Amygdala (tissue), 56 donors: ENCODE data around the gene SEMA4B.
A peak's percentile ranks its signal among the peaks of the same experiment; 100 is the strongest.
"Not testable (repeated sequence)": the region's sequence is repeated elsewhere in the genome, so short reads cannot be mapped to it uniquely, and the experiment has no call there.

Experiments
- DNase-seq, 56 donors: peaks; one replicate each; lab custom pipeline; 2025; lab: John Stamatoyannopoulos, UW

The SEMA4B gene

DNA sequence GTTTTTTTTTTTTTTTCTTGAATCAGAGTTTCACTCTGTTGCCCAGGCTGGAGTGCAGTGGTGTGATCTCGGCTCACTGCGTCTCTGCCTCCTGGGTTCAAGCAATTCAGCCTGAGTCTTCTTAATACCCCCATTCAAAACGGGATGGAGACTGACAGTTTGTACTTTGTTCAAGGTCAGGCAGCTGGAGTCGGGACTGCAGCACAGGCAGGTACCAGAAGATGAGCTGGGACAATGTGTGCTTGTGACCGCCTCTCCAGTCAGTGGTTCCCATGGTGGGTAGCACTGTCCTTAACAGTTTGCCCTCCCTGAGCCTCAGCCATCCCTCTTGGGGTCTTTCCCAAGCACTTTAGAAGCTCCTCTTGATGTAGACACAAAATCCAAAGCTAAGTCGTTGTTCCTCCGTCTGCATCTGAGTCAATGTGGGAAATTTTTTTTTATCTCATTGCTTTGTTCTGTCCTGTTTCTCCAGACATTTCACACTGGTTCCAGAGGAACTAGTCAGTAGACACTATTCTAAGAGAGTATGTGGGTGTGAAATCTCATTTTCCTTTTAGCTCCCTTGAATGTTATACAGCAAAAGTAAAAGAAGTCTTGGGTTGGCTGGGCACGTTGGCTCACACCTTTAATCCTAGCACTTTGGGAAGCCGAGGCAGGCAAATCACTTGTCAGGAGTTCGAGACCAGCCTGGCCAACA lies 43.0 kb downstream of the SEMA4B start:
- no peak for DNase-seq

- peak in 5 of 56 donors; percentile 14 to 44 (median 19) for DNase-seq
These were observed 47.7 kb downstream of the SEMA4B start for GRCh38 chr15:90248789-90249202.

- DNase-seq = peak in 55 of 56 donors; percentile 15 to 92 (median 73)
These were observed 48.2 kb downstream of the SEMA4B start, which contains the start of gene TTLL13 for GRCh38 chr15:90249203-90249863. TSS of gene TTLL13 (plus strand) at chr15:90249556. CDS start at chr15:90250631, 1,075 bp downstream.

DNA sequence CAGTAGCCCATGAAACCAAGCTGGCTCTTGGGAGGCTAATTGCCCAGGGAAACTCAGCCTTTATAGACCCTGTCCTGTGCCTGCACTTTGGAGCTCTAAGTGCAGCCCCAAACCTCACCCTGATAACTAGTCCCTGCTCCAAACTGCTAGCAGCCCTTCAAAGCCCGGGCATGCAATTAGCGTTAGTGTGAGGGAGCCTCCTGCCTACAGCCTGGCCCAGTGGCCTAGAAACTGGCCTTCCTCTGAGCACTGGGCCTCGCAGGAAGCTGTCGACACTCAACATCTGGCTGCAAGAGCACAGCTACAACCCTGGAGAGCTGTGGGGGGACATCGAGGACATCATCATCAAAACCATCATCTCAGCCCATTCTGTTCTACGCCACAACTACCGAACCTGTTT lies 56.6 kb downstream of the SEMA4B start:
- no peak for DNase-seq

- no peak for DNase-seq
These were observed 58.4 kb downstream of the SEMA4B start for GRCh38 chr15:90259524-90259923.

DNA sequence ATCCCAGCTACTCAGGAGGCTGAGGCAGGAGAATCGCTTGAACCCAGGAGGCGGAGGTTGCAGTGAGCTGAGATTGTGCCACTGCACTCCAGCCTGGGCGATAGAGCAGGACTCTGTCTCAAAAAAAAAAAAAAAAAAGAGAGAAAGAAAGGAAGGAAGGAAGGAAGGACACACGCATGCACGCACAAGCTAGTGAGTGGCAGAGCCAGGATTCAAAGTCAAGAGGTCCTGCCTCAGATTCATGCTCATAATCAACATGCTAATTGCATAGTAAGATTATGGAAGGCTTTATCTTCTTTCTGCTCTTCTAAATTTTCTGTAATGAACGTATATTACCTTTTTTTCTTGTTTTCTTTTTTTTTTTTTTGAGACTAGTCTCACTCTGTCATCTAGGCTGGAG lies 59.6 kb downstream of the SEMA4B start:
- not testable (repeated sequence) for DNase-seq

GRCh38 chr15:90261811-90262210 lies 60.7 kb downstream of the SEMA4B start:
- no peak for DNase-seq

- no peak for DNase-seq
These were observed 61.3 kb downstream of the SEMA4B start for GRCh38 chr15:90262426-90262825.

GRCh38 chr15:90264671-90265070 lies 63.5 kb downstream of the SEMA4B start:
- no peak for DNase-seq

DNA sequence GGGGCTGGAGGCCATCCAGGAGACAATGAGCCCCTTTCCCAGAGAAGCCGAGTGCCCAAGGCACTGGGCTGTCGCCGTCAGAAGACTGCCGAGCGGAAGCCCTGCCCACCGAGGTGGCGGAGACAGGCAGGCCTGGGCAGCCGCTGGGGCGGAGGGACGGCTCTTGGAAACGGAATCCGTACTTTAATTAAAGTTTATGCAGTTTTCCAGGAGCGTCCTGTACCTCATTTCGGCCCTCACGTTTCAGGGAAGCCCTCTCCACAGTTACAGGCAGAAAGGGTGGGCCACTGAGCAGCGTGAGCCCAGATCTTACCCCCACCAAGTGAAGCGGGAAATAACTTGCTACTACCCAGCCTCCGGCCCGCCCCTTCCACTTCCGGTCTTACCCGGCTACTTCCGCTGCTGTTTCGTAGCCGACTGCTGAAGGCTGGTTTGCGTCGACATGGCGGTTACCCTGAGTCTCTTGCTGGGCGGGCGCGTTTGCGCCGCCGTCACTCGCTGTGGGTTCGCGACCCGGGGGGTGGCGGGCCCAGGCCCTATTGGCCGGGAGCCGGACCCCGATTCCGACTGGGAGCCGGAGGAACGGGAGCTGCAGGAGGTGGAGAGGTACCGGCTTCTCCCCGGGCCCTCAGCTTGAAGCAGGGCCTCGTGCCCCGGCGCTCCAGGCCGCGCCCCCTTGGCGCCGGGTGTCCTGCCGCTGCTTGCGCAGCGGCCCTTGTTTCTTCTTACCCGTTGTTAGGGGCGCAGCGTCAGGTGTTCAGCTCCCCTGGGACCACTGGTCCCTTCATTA lies 64.3 kb downstream of the SEMA4B start, which contains the start of gene NGRN:
TSS of gene NGRN (plus strand) at position 402 of the 790 bp plus-strand sequence. CDS start at position 443, 41 bp downstream.
- DNase-seq = peak; percentile 67 to 96 (median 90)

GRCh38 chr15:90266061-90266431 lies 64.9 kb downstream of the SEMA4B start:
- peak in 22 of 56 donors; percentile 10 to 75 (median 48) for DNase-seq

GRCh38 chr15:90266485-90266884 lies 65.4 kb downstream of the SEMA4B start:
- DNase-seq = peak in 2 of 56 donors; percentile 3 to 11

- DNase-seq = no peak
These were observed 67.3 kb downstream of the SEMA4B start for GRCh38 chr15:90268415-90268814.

DNA sequence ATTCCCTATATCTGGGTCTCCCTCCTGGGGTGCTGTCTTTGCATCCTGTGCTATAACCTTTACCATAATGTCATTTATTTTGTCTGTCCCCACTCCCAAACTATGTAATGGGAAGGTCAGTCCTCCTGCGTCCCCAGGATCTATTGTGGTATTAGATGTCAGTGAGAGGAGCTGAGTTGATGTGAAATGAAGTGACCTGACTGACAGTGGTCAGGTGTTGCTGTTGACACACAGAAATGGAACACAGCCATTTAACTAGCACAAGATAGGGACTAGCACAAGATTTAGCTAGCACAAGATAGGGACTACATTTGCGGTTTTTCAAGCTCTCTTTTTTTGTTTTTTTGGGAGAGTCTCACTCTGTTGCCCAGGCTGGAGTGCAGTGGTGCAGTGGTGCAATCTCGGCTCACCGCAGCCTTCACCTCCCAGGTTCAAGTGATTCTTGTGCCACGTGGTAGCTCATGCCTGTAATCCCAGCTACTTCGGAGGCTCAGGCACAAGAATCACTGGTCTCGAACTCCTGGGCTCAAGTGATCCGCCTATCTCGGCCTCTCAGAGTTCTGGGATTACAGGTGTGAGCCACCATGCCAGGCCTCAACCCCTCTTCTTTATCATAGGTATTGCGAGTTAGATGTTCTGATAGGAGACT lies 69.5 kb downstream of the SEMA4B start:
- no peak for DNase-seq

DNA sequence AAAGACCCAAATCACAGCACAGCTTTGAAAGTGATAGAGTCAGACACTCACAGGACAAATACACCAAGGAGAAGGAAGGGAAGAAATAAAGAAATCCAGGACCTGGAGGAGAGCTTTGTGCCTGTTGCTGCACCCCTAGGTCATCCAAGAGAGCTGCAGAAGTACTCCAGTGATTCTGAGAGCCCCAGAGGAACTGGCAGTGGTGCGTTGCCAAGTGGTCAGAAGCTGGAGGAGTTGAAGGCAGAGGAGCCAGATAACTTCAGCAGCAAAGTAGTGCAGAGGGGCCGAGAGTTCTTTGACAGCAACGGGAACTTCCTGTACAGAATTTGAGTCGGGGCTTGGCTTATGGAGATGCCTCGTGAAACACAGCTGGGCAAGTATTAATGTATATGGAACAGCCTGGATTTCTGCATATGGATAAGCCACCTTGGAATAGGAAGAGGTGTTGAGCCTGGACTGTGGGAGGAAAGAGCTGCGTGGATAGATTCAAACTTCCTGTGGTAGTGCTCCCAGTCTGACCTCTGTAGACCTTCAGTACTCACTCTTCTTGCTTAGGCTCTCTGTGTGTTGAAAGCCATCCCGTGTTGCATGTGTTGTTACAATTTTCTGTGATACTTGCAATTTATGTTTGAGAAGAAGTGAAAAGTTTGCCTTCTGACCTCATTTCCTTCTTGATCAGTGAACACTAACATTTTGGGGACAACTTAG lies 70.5 kb downstream of the SEMA4B start:
- DNase-seq = no peak

- not testable (repeated sequence) for DNase-seq
These were observed 77.3 kb downstream of the SEMA4B start for GRCh38 chr15:90278467-90278866.
